Psoas muscle (tissue), 8 donors: Measurements from ENCODE around the gene NFIC. TPM values are rescaled to one million over a fixed set of nuclear protein-coding genes. Genes with fewer than 3 reads are reported as not detected.
"Not testable (repeated sequence)": the region's sequence is repeated elsewhere in the genome, so short reads cannot be mapped to it uniquely, and the experiment has no call there.

Experiments
- ATAC-seq, 4 donors: fragments of 200-7000 bp; cut with Tn5 transposase; one replicate each; pipeline ENCODE4 v1.9.1; 2020; ENCODE audit warnings: moderate library complexity in 3 of 4, mild to moderate bottlenecking in 2 of 4
- DNase-seq, 2 donors: peaks; one replicate each; pipeline ENCODE4 v3.0.0-alpha.2; 2020
- H3K27ac ChIP-seq: fragments of 200-600 bp; one replicate; pipeline ENCODE4 v1.8.0; 2022
- H3K27me3 ChIP-seq, 3 donors: fragments of 200-600 bp in 1 of 3; one replicate each; pipeline versions ENCODE4 v1.6.1 to v1.8.0; 2013 to 2022; ENCODE audit warnings: low read length in 2 of 3, mild to moderate bottlenecking in 2 of 3, moderate library complexity in 1 of 3; ENCODE audit not compliant: insufficient read depth in 3 of 3
- H3K36me3 ChIP-seq, 2 donors: fragments of 200-600 bp in 1 of 2; one replicate each; pipeline versions ENCODE4 v1.6.1 to v1.8.0; 2013 to 2022; ENCODE audit warnings: low read depth in 1 of 2, mild to moderate bottlenecking in 1 of 2, moderate library complexity in 1 of 2; ENCODE audit not compliant: insufficient read depth in 1 of 2
- H3K4me1 ChIP-seq: fragments of 200-600 bp; one replicate; pipeline ENCODE4 v1.8.0; 2022
- H3K4me3 ChIP-seq: fragments of 200-600 bp; one replicate; pipeline ENCODE4 v1.8.0; 2022; ENCODE audit warnings: mild to moderate bottlenecking
- H3K9me3 ChIP-seq: fragments of 200-600 bp; one replicate; pipeline ENCODE4 v1.8.0; 2022
- CTCF ChIP-seq: fragments of 200-600 bp; IDR thresholded peaks from one replicate; pipeline ENCODE4 v1.8.0; 2022; ENCODE audit warnings: antibody characterized with exemption
- WGBS, 3 donors: extraction: QIAGEN DNeasy Blood & Tissue Kit; methylation state at CpG; one replicate each; pipeline versions ENCODE4 v1.1.6 to v1.1.7; 2013; 5-methylcytosine and 5-hydroxymethylcytosine counted together
- intact Hi-C, 2 donors: fragments of 100-400 bp; cut with DNase I; formaldehyde crosslinking; loops; one replicate each; pipeline versions ENCODE4 v1.11.0 to v1.14.2; 2022
- polyA plus RNA-seq, 3 donors: library from polyadenylated mRNA; stranded (reverse); fragments of 200-250 nt; gene quantifications; one replicate each; pipeline ENCODE4 v1.2.3, GENCODE V29; 2013
- total RNA-seq, 4 donors: library from RNA; stranded (reverse); fragmentation: NEBNext Ultra II Directional in 2 of 4; extraction: Animal tissue kit (Norgen Biotek cat#: 25700) in 2 of 4; gene quantifications; one replicate each; pipeline versions ENCODE4 v1.2.1 to v1.2.4, GENCODE V29; 2021 to 2023
- donor health status: healthy with polysubstance abuse.
- donor health status: DM: no; HTN: no; CAD: no; lungs with moderate emphysema.
- donor health status: Bipolar disorder and iron deficiency.
- donor health status: healthy.
- donor health status: DM: yes; HTN: yes; CAD: no.
- donor health status: DM: no; HTN: no; CAD: no.
- donor health status: DM: no; HTN: no; CAD: no.
- donor health status: DM: yes; HTN: yes; CAD: no.

Gene NFIC
- total and polyA plus RNA-seq, 7 donors = 100.0 to 439 (median 270) TPM

GRCh38 chr19:3413796-3414327, 47.5 kb downstream of the NFIC start:
- H3K27me3 ChIP-seq = no peaks in the 10 kb centered on the region
- H3K27ac ChIP-seq = peak overlapping the region; percentile 47
- H3K9me3 ChIP-seq = no peaks in the 10 kb centered on the region
- no peak overlapping the region for H3K4me3 ChIP-seq
- H3K36me3 ChIP-seq = peaks cover 0 to 4% of the 10 kb centered on the region in 2 donors
- no peak for TF ChIP-seq CTCF
- WGBS, 3 donors = 61 to 65% (median 62%) methylated on average over 13 of the region's 13 CpGs
- H3K4me1 ChIP-seq = peaks cover 21% of the 10 kb centered on the region
- DNase-seq (peak in 1 of 2 donors; percentile 53), ATAC-seq (no peak)
- intact Hi-C loops = no loop called here

- peaks cover 0 to 4% of the 10 kb centered on the region in 2 donors for H3K36me3 ChIP-seq
- H3K9me3 ChIP-seq = no peaks in the 10 kb centered on the region
- ATAC-seq (no peak), DNase-seq (no peak)
- H3K4me1 ChIP-seq = peaks cover 32% of the 10 kb centered on the region
- no peaks in the 10 kb centered on the region for H3K27me3 ChIP-seq
- intact Hi-C loops = no loop called here
- 70 to 87% (median 72%) methylated on average over 5 of the region's 5 CpGs for WGBS, 3 donors
- TF ChIP-seq CTCF = no peak
- H3K4me3 ChIP-seq = no peak overlapping the region
- H3K27ac ChIP-seq = peak overlapping the region; percentile 47
Observed at GRCh38 chr19:3415695-3416094, 49.3 kb downstream of the NFIC start.

GRCh38 chr19:3420244-3420755, 53.9 kb downstream of the NFIC start:
- Histone ChIP-seq H3K27ac (peak overlapping the region; percentile 72), H3K27me3 (no peaks in the 10 kb centered on the region), H3K4me3 (no peak overlapping the region), H3K36me3 (peaks cover 0 to 11% of the 10 kb centered on the region in 2 donors), H3K9me3 (no peaks in the 10 kb centered on the region), H3K4me1 (peaks cover 47% of the 10 kb centered on the region)
- peak in 3 of 4 donors; percentile 30 to 54 (median 43) for ATAC-seq
- DNase-seq = peak in 1 of 2 donors; percentile 70
- intact Hi-C loops = no loop called here
- TF ChIP-seq CTCF = no peak
- 43 to 74% (median 43%) methylated on average over 11 of the region's 11 CpGs for WGBS, 3 donors

GRCh38 chr19:3420909-3421619, 54.7 kb downstream of the NFIC start:
- Histone ChIP-seq H3K4me1 (peaks cover 41% of the 10 kb centered on the region), H3K9me3 (no peaks in the 10 kb centered on the region), H3K27me3 (no peaks in the 10 kb centered on the region), H3K36me3 (peaks cover 0 to 19% of the 10 kb centered on the region in 2 donors), H3K4me3 (no peak overlapping the region), H3K27ac (peak overlapping the region; percentile 72)
- 33 to 58% (median 40%) methylated on average over 28 to 33 of the region's 33 CpGs for WGBS, 3 donors
- intact Hi-C loops = no loop called here
- no peak for TF ChIP-seq CTCF
- DNase-seq (peak in 1 of 2 donors; percentile 69), ATAC-seq (peak; percentile 23 to 73 (median 52))

GRCh38 chr19:3421656-3422055, 55.3 kb downstream of the NFIC start:
- H3K27ac ChIP-seq = peak overlapping the region; percentile 72
- H3K4me3 ChIP-seq, H3K27me3 ChIP-seq, intact Hi-C loops, H3K9me3 ChIP-seq: not testable (repeated sequence)
- DNase-seq (peak in 1 of 2 donors; percentile 46), ATAC-seq (peak in 2 of 4 donors; percentile 1 to 9)
- peaks cover 39% of the 10 kb centered on the region for H3K4me1 ChIP-seq
- peaks cover 0 to 23% of the 10 kb centered on the region in 2 donors for H3K36me3 ChIP-seq
- WGBS, 3 donors = 70 to 82% (median 70%) methylated on average over 12 of the region's 12 CpGs
